Activated effector memory CD4-positive, alpha-beta T cell treated with anti-CD3 and anti-CD28 coated beads, Interleukin-2, amount 50 U/mL, for 16 hours (primary cell): ENCODE data around the gene RSU1.

ENCODE experiments used
- DNase-seq: peaks from one replicate; pipeline ENCODE4 v3.0.0-alpha.2; 2020

RSU1 gene

DNA sequence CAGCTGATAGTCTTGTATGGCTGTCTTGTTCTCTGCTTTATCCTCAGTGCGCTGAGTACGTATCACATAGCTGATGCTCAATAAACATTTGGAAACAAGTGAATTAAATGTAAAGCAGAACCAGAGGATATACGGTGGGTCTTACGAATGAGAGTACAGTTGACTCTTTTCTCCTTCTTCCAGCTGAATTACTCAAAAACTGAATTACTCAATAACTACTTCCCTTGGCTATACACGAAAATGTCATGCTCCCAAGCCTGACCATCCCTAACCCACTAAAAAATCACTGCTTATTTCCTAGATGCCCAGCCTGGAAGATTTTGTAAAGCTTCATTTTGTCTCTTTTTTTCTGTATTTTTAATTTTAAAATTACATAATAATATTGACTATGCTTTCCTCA lies 3.2 kb upstream of the RSU1 start:
- DNase-seq = no peak

- DNase-seq = no peak
These were observed 2.8 kb upstream of the RSU1 start for GRCh38 chr10:16820018-16820417.

DNA sequence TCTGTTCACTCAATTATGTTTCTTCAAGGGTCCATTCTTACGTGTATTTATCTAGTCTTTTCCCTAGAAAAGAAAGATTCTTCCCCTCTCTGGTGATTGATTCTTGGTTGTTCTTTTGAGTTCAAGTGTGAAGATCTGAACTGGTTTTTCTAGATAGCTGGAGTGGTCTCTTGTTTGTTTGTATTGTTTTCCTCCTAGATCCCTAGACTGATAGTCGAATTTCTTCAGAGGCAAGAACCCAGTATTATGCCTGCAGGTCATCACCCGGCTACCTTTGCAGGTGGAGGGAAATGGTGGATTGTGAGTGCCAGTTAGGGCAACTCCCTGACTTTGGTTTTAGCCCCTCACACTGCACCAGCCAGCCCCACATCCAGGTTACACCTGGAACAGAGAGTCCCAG lies 2.2 kb upstream of the RSU1 start:
- DNase-seq = no peak

DNA sequence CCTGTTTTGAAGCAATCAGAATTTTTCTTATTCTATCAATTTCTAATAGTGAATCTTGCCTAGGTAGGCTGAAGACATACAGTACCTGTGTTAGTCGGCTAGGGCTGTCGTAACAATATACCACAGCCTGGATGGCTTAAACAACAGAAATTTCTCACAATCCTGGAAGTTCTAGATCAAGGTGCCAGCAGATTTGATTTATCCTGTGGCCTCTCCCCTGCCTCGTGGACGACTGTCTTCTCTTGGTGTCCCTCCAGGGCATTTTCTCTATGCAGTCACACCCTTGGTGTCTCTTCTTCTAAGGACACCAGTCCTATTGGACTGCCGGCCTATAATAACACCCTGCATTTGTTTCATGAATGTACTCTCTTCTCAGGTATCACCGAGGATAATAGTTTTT lies 1.8 kb upstream of the RSU1 start:
- no peak for DNase-seq

- DNase-seq = no peak
These were observed 447 bp downstream of the RSU1 start for GRCh38 chr10:16816830-16817124.

GRCh38 chr10:16816171-16816570 lies 1.1 kb downstream of the RSU1 start:
- no peak for DNase-seq

- no peak for DNase-seq
These were observed 3.2 kb downstream of the RSU1 start for GRCh38 chr10:16814012-16814411.

DNA sequence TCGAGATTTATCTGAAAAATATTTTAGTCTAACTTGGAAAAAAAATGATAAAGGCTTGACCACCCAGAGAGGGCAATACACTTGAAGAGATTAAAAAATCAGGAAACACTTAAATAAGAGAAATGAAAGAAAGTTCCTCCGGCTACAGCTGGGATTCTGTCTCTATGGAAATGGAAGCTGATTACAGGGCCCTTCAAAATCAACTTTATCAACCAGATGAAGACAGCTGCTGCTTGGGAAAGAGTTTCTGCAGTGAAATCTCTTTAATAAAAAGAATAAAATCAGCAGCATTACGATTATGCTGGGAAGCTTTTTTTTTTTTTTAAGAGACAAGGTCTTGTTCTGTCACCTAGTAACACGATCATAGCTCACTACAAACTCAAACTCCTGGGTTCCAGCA lies 4.5 kb downstream of the RSU1 start:
- no peak for DNase-seq

- DNase-seq = no peak
These were observed 5.5 kb downstream of the RSU1 start for GRCh38 chr10:16811765-16812164.

- DNase-seq = no peak
These were observed 5.9 kb downstream of the RSU1 start for GRCh38 chr10:16811292-16811691.

- peak; percentile 83 for DNase-seq
These were observed 8.0 kb downstream of the RSU1 start for GRCh38 chr10:16809074-16809718.

DNA sequence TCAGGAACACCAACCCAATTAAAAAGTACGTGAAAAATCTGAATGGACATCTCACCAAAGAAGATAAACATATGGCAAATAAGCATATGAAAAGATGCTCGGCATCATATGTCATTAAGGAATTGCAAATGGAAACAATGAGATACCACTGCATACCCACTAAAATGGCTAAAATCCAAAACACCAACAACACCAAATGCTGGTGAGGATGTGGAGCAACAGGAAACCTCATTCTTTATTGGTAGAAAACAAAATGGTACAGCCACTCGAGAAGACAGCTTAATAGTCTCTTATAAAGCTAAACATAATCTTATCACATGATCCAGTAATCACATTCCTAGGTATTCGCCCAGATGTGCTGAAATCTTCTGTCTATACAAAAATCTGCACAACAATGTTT lies 13.1 kb downstream of the RSU1 start:
- DNase-seq = no peak

DNA sequence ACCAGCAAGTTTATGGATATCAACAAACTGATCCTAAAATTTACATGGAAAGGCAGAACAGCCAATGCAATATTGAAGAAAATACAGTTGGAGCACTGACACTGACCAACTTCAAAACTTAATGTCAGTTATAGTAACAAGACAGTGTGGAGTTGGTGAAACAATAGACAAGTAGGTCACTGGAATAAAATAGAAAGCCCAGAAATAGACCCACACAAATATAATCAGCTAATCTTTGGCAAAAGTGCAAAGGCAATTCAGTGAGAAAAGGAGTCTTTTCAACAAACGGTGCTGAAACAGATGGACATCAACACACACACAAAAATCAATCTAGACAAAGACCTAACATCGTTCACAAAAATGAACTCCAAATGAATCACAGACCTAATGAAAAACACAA lies 13.8 kb downstream of the RSU1 start:
- no peak for DNase-seq

DNA sequence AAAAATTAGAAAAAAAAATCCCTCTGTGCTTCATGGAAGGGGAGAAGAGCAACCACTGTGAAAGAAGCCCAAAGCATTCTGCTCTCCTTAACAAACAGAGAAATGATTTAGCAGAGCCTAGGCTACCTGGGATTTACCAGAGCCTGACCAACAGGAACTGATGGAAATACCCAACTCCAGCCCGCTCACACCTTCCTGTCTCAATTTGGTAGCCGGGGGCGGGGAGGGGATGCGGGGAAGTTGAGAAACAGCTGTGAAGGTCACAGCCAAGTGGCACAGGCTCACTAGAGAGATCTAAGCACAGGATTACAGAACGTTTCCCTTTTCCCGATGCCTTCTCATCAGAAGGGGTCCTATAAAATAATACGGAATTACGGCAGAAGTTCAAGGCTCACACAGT lies 17.6 kb downstream of the RSU1 start:
- DNase-seq = no peak

GRCh38 chr10:16798571-16798970 lies 18.7 kb downstream of the RSU1 start:
- DNase-seq = no peak

DNA sequence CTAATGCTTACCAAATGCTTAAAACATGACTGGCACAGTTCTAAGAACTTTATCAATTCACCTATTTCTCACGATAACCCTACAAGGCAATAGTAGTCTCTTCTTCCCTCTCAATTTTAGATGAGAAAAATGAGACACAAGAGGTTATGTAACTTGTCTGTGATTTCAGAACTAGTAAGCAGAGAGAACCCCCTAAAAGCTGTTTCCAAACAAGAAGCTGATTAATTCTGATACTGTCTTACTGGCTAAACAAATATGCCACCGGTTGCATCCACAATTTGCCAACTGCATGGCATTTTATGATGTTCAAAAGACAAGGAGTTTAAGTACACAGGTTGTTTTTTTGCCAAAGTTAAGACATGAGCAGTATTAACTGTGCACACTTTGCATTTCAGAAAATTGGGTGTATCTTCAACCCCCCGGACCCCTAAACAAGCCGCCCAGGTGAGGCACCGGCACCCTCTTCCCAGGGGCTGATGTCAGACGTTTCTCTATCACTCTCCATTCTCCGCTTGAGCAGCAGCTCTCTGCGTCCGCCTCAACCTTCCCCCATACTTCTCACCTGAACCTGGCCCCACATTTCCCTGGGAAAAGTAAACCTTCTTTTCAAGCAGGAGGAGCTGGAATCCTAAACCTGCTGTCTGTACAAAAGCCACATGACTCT lies 21.7 kb downstream of the RSU1 start:
- no peak for DNase-seq

DNA sequence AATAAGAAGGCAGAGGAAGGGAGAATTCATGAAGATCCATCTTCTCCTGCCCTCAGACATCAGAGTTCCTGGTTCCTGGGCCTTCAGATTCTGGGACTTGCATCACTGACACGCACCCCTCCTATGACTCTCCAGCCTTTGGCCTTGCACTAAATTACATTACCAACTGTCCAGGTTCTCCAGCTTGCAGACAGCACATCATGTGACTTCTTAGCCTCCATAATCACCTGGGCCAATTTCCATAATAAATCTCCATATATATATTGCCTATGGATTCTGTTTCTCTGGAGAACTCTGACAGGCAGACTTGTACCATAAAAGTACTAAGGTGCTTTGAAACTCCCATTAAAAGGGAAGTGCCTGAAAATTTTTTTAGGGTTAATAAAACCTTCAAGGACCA lies 23.2 kb downstream of the RSU1 start:
- DNase-seq = no peak

- DNase-seq = no peak
These were observed 24.5 kb downstream of the RSU1 start for GRCh38 chr10:16792675-16793074.

DNA sequence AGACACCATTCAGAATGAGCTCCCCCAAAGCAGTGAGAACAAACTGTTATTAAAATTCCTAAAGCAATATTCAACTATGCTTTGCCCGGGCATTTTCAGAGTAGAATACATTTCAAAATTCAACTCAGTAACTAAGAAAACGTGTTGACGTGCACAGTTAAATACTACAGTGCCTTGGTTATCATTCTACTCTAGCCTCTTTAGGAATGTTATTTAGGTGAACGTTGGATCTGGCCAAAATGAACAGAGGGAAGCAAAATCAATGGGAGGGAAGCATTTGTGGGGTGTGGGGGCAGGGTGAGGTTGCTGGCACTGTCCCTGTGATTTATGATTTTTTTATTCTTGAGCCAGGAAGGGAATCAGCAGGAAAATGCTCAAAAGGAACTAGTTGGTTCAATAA lies 27.5 kb downstream of the RSU1 start:
- DNase-seq = no peak

DNA sequence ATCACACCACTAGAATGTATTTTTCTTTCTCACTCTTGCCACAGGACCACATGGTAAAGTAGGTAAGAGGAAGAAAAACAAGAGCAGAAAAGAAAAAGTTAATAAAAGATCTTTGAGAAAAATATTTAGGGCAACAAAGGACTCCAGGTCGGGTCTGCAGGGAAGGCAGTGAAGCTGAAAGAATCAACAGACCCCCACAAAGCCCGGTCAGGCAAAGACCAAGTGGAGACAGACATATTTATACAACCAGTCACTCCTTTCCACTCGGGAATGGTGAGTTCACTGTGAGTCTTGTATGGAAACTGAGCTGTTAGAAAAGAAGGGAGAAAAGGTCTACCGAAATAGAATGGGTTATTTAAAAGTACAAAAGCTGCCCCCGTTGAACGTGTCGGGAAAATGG lies 28.0 kb downstream of the RSU1 start:
- DNase-seq = no peak

GRCh38 chr10:16788778-16789177 lies 28.4 kb downstream of the RSU1 start:
- no peak for DNase-seq

- peak; percentile 67 for DNase-seq
These were observed 29.1 kb downstream of the RSU1 start for GRCh38 chr10:16788125-16788524.

DNA sequence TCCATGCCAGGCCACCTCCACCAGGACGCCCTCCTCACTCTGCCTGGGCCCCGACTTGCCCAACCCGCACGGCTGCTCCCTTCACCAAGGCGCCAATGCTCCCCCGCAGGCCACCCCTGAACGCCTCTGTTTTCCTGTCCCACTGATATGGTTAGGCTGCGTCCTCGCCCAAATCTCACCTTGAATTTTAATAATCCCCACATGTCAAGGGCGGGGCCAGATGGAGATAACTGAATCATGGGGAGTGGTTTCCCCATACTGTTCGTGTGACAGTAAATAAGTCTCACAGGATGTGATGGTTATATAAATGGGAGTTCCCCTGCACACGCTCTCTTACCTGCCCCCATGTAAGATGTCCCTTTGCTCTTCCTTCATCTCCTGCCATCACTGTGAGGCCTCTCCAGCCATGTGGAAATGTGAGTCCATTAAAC lies 29.8 kb downstream of the RSU1 start:
- peak; percentile 89 for DNase-seq

DNA sequence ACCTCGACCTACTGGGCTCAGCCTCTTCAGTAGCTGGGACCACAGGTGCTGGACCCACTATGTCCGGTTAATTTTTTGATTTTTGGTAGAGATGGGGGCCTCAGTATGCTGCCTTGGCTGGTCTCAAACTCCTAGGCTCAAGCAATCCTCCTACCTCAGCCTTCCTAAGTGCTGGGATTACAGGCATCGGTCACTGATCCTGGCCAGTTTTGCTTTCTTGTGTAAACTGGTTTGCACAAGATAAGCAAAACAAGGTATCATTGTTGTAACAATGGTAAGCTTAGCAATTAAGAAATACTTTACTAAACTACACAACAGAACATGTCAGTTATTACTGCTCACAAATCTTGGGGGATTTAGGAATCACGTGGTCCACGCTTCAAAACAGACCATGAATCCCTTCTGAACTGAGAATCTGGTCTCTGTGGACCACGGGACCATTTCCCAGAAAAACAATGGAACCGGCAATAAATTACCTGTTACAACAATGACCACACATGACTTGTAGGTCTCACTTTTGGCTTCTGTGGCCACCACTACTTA lies 36.8 kb downstream of the RSU1 start:
- no peak for DNase-seq

DNA sequence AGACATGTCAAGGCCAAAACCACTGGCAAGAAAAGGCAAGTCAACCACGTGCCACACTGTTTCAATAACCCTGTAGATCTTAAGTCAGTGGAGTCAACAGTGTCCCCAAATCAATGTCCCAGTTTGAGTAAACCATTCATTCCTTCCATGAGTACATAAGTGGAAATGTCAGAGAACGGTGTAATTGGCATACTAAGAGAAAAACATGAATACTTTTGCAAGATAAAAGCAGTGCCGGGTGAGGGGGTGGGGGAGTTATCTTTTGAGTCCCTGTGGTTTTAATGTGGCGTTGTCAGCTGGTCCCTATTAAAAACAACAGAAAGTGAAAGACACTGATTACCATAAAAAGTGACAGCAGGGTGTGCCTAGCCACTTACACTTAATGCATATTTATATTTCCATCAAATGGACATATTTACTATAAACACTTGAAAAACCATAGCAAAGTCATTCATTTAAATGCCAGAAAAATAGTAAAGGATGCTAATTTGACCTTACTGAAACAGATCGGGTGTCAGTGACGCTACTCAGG lies 37.8 kb downstream of the RSU1 start:
- DNase-seq = peak; percentile 88
